Brain microvascular endothelial cell (primary cell): ENCODE data around the gene IQCH.
A peak's percentile ranks its signal among the peaks of the same experiment; 100 is the strongest.

Experiments used
- DNase-seq: peaks from one replicate; pipeline ENCODE4 v3.0.0-alpha.2; 2020
- H3K27ac ChIP-seq: fragments of 250-450 bp; sonication (Bioruptor Pico); 2 replicates; pipeline ENCODE4 v1.5.1; 2020; ENCODE audit warnings: mild to moderate bottlenecking, moderate library complexity
- H3K27me3 ChIP-seq: fragments of 250-450 bp; sonication (Bioruptor Pico); replicated peaks from 2 replicates; pipeline ENCODE4 v1.5.1; 2020; ENCODE audit warnings: mild to moderate bottlenecking
- H3K36me3 ChIP-seq: fragments of 250-450 bp; sonication (Bioruptor Pico); replicated peaks from 2 replicates; pipeline ENCODE4 v1.5.1; 2020; ENCODE audit warnings: mild to moderate bottlenecking
- H3K4me3 ChIP-seq: 2 replicates; pipeline ENCODE4 v1.5.1; 2011; ENCODE audit warnings: low read depth, mild to moderate bottlenecking, control low read depth, low read length, moderate library complexity
- in situ Hi-C: cut with HindIII; loops from 2 replicates; pipeline ENCODE4 v1.10.0; 2017; ENCODE audit warnings: low sequenced_read_pairs, low pct_ligation_motif_present
- TF ChIP-seq, protein P1 (sequence below): IDR thresholded peaks from 2 replicates; pipeline ENCODE4 v1.5.1; 2011; ENCODE audit warnings: low read depth, mild to moderate bottlenecking, moderate library complexity, low read length, control low read depth, inconsistent platforms; ENCODE audit errors: missing control alignments

IQCH gene

DNA sequence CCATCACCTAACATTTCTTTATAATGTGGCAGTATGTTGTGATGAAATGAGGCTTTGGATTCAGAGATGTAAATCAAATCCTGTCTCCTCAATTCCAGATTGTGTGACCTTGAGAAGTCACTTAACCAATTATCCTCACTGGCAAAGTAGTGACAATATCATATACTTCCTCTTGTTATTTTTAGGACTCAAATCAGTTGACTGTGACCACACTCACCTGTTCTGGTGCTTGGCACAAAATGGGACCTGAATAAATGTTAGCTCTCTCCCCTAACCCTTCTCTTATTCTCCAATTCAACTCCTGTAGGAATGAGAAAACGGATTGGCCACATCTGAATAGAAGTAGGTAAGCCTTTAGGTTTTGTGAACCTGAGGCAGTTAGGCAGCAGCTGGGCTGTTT is 42.1 kb downstream of the IQCH start:
- no peaks in the 10 kb centered on the region for H3K36me3 ChIP-seq
- H3K27ac ChIP-seq, result no peak overlapping the region
- in situ Hi-C loops, result no loop called here
- no peaks in the 10 kb centered on the region for H3K27me3 ChIP-seq
- TF ChIP-seq, protein P1, sequence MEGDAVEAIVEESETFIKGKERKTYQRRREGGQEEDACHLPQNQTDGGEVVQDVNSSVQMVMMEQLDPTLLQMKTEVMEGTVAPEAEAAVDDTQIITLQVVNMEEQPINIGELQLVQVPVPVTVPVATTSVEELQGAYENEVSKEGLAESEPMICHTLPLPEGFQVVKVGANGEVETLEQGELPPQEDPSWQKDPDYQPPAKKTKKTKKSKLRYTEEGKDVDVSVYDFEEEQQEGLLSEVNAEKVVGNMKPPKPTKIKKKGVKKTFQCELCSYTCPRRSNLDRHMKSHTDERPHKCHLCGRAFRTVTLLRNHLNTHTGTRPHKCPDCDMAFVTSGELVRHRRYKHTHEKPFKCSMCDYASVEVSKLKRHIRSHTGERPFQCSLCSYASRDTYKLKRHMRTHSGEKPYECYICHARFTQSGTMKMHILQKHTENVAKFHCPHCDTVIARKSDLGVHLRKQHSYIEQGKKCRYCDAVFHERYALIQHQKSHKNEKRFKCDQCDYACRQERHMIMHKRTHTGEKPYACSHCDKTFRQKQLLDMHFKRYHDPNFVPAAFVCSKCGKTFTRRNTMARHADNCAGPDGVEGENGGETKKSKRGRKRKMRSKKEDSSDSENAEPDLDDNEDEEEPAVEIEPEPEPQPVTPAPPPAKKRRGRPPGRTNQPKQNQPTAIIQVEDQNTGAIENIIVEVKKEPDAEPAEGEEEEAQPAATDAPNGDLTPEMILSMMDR, result no peak
- no peak overlapping the region for H3K4me3 ChIP-seq
- no peak for DNase-seq

- no peaks in the 10 kb centered on the region for H3K27me3 ChIP-seq
- H3K36me3 ChIP-seq, result no peaks in the 10 kb centered on the region
- in situ Hi-C loops, result no loop called here
- DNase-seq, result no peak
- TF ChIP-seq, protein P1, result no peak
- no peak overlapping the region for H3K4me3 ChIP-seq
- H3K27ac ChIP-seq, result no peak overlapping the region
Measured at GRCh38 chr15:67300266-67301025, 45.9 kb downstream of the IQCH start.

- Histone ChIP-seq H3K27ac (no peak overlapping the region), H3K4me3 (no peak overlapping the region), H3K27me3 (no peaks in the 10 kb centered on the region), H3K36me3 (no peaks in the 10 kb centered on the region)
- in situ Hi-C loops, result no loop called here
- DNase-seq, result peak; percentile 18
- TF ChIP-seq, protein P1, result peak; percentile 52
Measured at GRCh38 chr15:67303490-67304363, 49.1 kb downstream of the IQCH start.

GRCh38 chr15:67304778-67305177 is 50.2 kb downstream of the IQCH start:
- no peaks in the 10 kb centered on the region for H3K36me3 ChIP-seq
- no peak for DNase-seq
- no peak overlapping the region for H3K27ac ChIP-seq
- H3K27me3 ChIP-seq, result no peaks in the 10 kb centered on the region
- H3K4me3 ChIP-seq, result no peak overlapping the region
- TF ChIP-seq, protein P1, result no peak
- in situ Hi-C loops, result no loop called here

- no peak for DNase-seq
- Histone ChIP-seq H3K27ac (no peak overlapping the region), H3K4me3 (no peak overlapping the region), H3K27me3 (no peaks in the 10 kb centered on the region), H3K36me3 (no peaks in the 10 kb centered on the region)
- in situ Hi-C loops, result no loop called here
- TF ChIP-seq, protein P1, result no peak
Measured at GRCh38 chr15:67305506-67305905, 50.9 kb downstream of the IQCH start.
